Glutamatergic neuron (in vitro differentiated cells): ENCODE results near the gene SURF4. TPM values are rescaled to one million over a fixed set of nuclear protein-coding genes. Genes with fewer than 3 reads are reported as not detected.

ENCODE experiments used
- DNase-seq: peaks from one replicate; pipeline ENCODE4 v3.0.0; 2022
- H3K27ac Mint-ChIP-seq: one replicate; pipeline ENCODE4 v1.8.0; 2020; ENCODE audit warnings: mild to moderate bottlenecking, mixed read lengths, inconsistent platforms; ENCODE audit not compliant: unreplicated experiment
- H3K27me3 Mint-ChIP-seq: one replicate; pipeline ENCODE4 v1.8.0; 2020; ENCODE audit warnings: mild to moderate bottlenecking, moderate library complexity, mixed read lengths, inconsistent platforms; ENCODE audit not compliant: unreplicated experiment
- H3K36me3 Mint-ChIP-seq: one replicate; pipeline ENCODE4 v1.8.0; 2020; ENCODE audit warnings: mild to moderate bottlenecking, mixed read lengths, inconsistent platforms; ENCODE audit not compliant: unreplicated experiment
- H3K4me1 Mint-ChIP-seq: one replicate; pipeline ENCODE4 v1.8.0; 2020; ENCODE audit warnings: mild to moderate bottlenecking, low read depth, mixed read lengths, inconsistent platforms; ENCODE audit not compliant: unreplicated experiment
- H3K4me3 Mint-ChIP-seq: one replicate; pipeline ENCODE4 v1.8.0; 2020; ENCODE audit warnings: mild to moderate bottlenecking, mixed read lengths, inconsistent platforms; ENCODE audit not compliant: unreplicated experiment
- H3K9me3 Mint-ChIP-seq: one replicate; pipeline ENCODE4 v1.8.0; 2020; ENCODE audit warnings: mild to moderate bottlenecking, moderate library complexity, mixed read lengths, inconsistent platforms; ENCODE audit not compliant: unreplicated experiment
- total RNA-seq: library from RNA; stranded (reverse); fragmentation: NEBNext Ultra II Directional; extraction: Animal tissue kit (Norgen Biotek cat#: 25700); gene quantifications from one replicate; pipeline ENCODE4 v1.2.1, GENCODE V29; 2021; ENCODE audit not compliant: unreplicated experiment
- TF ChIP-seq, protein P1 (sequence below): fragments of 200-600 bp; sonication (generic); IDR thresholded peaks from one replicate; pipeline ENCODE4 v1.5.0; 2021; ENCODE audit not compliant: partially characterized antibody, unreplicated experiment

SURF4 gene
- total RNA-seq, 1 donor from 2014 or later: 111 TPM

DNA sequence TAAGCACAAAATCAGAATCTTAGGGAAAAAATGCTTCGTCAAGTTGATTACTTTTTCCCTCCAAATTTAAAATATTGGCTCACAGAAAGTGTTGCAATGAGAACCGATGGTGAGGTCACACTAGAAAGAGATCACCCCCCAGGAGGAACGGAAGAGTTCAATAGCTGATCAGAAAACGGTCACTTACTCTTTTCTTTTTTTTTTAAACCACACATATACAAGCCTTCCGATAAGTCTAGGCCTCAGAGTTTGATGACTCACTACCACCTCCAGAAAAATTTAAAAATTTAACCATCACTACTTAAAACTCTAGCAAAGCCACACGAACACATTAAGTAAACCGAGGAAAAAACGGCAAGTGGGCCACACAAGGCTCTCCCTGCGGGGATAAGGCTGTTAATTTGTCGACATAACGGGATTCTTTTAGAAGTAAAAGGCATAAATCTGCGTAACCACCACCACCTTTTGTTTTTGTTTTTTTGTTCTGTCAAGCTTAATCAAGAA is 1.2 kb downstream of the SURF4 start:
- peaks cover 3% of the 10 kb centered on the region for H3K27me3 Mint-ChIP-seq
- peak overlapping the region; percentile 94 for H3K4me3 Mint-ChIP-seq
- no peak for DNase-seq
- H3K4me1 Mint-ChIP-seq: peaks cover 14% of the 10 kb centered on the region
- TF ChIP-seq, protein P1, sequence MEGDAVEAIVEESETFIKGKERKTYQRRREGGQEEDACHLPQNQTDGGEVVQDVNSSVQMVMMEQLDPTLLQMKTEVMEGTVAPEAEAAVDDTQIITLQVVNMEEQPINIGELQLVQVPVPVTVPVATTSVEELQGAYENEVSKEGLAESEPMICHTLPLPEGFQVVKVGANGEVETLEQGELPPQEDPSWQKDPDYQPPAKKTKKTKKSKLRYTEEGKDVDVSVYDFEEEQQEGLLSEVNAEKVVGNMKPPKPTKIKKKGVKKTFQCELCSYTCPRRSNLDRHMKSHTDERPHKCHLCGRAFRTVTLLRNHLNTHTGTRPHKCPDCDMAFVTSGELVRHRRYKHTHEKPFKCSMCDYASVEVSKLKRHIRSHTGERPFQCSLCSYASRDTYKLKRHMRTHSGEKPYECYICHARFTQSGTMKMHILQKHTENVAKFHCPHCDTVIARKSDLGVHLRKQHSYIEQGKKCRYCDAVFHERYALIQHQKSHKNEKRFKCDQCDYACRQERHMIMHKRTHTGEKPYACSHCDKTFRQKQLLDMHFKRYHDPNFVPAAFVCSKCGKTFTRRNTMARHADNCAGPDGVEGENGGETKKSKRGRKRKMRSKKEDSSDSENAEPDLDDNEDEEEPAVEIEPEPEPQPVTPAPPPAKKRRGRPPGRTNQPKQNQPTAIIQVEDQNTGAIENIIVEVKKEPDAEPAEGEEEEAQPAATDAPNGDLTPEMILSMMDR: no peak
- H3K27ac Mint-ChIP-seq: peak overlapping the region; percentile 94
- H3K36me3 Mint-ChIP-seq: no peaks in the 10 kb centered on the region
- H3K9me3 Mint-ChIP-seq: peaks cover 3% of the 10 kb centered on the region

DNA sequence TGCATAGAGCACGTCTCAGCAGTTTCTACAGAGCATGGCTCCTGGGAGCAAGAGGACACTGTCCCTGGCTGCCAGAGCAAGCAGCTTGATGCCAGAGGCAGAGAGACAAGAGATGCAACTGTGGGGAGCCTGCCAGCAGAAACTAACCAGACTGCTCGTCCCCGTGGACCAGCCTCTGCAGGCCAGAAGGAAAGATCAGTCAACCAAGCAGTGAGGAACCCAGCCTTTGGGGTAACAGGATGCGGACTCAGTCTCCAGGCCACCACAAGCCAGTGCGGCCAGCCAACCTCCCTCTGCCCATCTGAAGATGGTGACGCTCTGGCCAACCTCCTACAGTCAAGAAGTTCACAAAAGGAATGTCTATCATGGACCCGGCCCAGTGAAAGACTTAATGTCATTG is 3.7 kb downstream of the SURF4 start:
- no peak overlapping the region for H3K27ac Mint-ChIP-seq
- peaks cover 5% of the 10 kb centered on the region for H3K9me3 Mint-ChIP-seq
- H3K36me3 Mint-ChIP-seq: no peaks in the 10 kb centered on the region
- H3K27me3 Mint-ChIP-seq: peaks cover under 1% of the 10 kb centered on the region
- H3K4me1 Mint-ChIP-seq: peaks cover 28% of the 10 kb centered on the region
- DNase-seq: no peak
- TF ChIP-seq, protein P1: no peak
- H3K4me3 Mint-ChIP-seq: peak overlapping the region; percentile 52

DNA sequence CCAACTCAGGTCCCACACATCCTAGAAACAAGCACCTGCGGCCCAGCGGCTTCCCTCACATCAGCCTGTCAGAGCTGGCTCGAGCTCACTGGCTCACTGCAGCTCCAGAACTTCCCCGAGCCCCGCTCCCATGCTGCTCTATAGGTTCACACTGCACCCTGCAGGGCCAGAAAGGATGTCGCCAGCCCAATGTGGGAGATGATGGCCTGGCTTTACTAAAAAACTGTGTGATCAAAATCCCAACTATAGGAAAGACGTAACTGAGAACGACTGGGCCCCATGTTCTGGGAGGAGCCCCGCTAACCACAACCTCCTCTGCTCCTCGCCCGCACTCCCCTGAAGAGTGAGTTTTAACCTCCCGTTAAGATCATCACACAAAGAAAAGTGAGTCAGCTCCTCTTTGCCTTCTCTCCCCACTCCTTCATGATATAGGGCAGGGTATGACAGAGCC is 4.6 kb downstream of the SURF4 start:
- TF ChIP-seq, protein P1: no peak
- peak overlapping the region; percentile 35 for H3K4me3 Mint-ChIP-seq
- H3K36me3 Mint-ChIP-seq: no peaks in the 10 kb centered on the region
- peaks cover 28% of the 10 kb centered on the region for H3K4me1 Mint-ChIP-seq
- DNase-seq: no peak
- no peaks in the 10 kb centered on the region for H3K27me3 Mint-ChIP-seq
- peak overlapping the region; percentile 2 for H3K27ac Mint-ChIP-seq
- H3K9me3 Mint-ChIP-seq: peaks cover 5% of the 10 kb centered on the region

DNA sequence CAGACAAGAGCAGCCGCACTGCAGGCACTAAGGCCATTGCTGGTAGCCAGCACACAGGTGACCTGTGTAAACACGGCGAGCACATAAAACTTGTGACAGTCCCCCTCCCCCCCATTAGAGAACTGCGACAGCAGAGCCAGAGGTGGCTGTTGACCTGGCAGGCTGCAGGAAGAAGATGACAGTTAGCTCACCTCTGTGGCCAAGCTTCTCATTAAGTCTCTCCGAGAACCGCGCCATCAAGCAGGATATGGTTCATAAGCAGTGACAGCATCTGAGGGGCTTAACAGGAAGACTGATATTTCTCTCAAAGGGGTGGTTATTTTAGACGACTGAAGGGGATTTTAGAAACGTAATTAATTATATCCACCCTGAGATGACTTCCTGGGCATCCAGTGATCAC is 5.2 kb downstream of the SURF4 start:
- Mint-ChIP-seq H3K36me3 (no peaks in the 10 kb centered on the region), H3K9me3 (peaks cover 5% of the 10 kb centered on the region), H3K27me3 (no peaks in the 10 kb centered on the region), H3K27ac (no peak overlapping the region), H3K4me3 (no peak overlapping the region), H3K4me1 (peaks cover 28% of the 10 kb centered on the region)
- TF ChIP-seq, protein P1: no peak
- DNase-seq: no peak

DNA sequence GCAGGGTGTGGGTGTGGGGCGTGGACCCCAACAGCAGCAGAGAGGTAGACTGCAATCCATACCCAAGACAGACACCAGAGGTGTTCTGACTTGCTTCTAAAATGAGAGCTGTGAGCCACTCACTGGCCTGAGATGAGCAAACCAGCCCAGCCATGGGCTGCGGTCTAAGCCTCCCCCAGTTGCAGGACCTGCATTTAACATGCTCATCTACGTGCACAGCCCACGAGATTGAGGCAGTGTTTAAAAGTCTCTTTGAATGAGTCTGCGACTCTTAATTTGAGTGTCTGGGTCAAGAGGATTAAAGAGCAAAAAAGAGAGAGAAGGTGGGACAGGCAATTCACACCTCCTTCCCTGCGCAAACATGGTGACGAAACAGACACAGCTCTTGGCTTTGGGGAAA is 5.9 kb downstream of the SURF4 start:
- peaks cover 5% of the 10 kb centered on the region for H3K9me3 Mint-ChIP-seq
- TF ChIP-seq, protein P1: no peak
- no peaks in the 10 kb centered on the region for H3K27me3 Mint-ChIP-seq
- H3K36me3 Mint-ChIP-seq: no peaks in the 10 kb centered on the region
- H3K4me3 Mint-ChIP-seq: no peak overlapping the region
- no peak for DNase-seq
- peaks cover 28% of the 10 kb centered on the region for H3K4me1 Mint-ChIP-seq
- H3K27ac Mint-ChIP-seq: peak overlapping the region; percentile 15
